HG03280 (cell line): ENCODE results near the gene PLSCR5.

ENCODE experiments used
- ATAC-seq: cut with Tn5 transposase; IDR thresholded peaks from one replicate; pipeline ENCODE4 v1.9.1; 2021; ENCODE audit warnings: mild to moderate bottlenecking, moderate library complexity; ENCODE audit not compliant: unreplicated experiment

The PLSCR5 gene

GRCh38 chr3:146544929-146545528, 60.1 kb downstream of the PLSCR5 start:
- peak; percentile 10 for ATAC-seq

DNA sequence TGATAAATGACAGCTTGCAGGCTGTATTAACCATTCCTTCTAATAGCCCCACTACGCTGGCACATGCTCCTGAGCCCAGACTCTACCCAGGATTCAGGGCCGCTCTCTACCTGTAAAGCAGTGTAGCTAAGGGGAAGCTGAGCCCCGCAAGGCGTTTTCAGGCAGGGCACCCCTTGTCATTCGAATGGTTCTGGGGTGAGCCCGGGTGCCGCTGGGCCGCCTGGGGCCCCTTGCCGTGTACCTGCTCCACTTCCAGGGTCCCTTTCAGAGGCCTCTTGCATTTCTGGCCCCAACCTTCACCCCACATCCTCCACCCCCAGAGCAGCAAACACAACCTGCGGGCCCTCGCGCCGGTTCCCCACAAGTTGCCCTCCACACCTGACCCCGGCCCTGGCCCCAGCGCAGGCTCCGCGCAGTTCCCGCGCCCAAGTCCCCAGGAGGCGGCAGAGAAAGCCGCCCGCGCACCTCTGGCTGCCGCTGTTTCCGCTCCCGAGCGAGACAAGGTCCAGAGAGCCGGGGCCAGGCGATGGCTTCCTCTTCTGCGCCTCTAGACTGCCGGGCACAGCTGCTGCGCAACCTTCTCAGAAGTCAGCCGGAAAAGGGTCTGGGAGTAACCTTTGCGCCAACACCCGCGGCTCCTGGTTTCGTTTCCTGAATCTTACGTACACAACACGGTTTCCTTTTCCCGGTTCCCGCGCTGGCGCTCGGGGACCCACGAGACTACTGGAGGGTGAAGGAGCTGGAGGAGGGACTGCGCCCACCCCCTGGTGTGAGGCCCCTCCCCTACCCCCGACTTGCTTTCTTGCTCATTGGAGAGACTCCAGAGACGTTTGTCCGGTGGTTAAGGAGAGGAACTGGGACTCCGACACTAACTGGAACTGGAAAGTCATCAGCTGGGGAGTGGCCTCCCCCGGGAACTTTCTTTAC, 60.9 kb downstream of the PLSCR5 start, which contains the start of gene PLSCR1:
Gene PLSCR1, minus strand, starts transcription at position 606 of the 927 bp plus-strand sequence. CDS start 8,055 bp downstream, outside the sequence.
- ATAC-seq, result peak; percentile 88

DNA sequence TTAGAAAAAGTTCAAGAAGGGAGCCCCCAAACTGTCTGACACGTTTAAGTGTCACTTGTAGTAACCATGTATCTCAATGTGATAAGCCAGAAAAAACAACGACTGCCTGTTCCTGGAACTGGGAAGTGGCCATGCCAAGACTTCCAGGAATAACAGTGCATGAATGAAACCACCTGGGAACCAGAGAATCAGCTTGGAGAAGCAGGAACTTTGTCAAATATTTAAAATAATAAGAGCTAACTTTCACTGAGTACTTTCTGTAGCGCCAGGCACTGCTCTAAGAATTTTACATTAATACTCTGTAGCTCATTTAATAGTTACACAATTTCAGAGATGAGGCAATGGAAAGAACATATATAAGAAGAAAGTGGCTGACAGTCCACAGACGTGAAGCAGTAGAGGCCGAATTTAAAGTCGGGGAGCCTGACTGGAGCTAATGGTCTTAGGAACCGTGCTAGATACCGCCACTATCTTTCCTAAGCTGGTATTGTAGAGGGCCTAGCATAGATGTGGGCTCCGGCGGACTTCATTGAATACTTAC, 61.6 kb downstream of the PLSCR5 start:
- ATAC-seq, result peak; percentile 11

GRCh38 chr3:146542978-146543377, 62.2 kb downstream of the PLSCR5 start:
- ATAC-seq, result no peak

GRCh38 chr3:146542179-146542578, 63.0 kb downstream of the PLSCR5 start:
- ATAC-seq, result no peak

DNA sequence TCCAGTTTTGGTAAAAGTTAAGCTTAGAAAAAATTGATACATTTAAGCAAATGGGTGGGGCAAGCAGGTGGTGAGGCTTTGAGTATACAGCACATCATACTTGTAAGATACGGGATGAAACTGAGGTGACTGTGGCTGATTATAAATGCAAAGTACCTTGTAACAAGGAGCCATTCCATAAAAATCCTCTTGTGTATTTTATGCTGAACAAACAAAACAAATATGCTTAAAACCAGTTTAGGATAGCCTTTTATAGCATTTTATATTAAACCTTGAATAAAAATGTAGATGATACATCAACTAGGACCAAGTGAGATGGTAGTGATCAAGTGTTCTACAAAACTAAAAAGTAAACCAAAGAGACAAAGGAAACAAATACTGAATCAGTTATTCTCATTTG, 64.2 kb downstream of the PLSCR5 start:
- ATAC-seq, result no peak

DNA sequence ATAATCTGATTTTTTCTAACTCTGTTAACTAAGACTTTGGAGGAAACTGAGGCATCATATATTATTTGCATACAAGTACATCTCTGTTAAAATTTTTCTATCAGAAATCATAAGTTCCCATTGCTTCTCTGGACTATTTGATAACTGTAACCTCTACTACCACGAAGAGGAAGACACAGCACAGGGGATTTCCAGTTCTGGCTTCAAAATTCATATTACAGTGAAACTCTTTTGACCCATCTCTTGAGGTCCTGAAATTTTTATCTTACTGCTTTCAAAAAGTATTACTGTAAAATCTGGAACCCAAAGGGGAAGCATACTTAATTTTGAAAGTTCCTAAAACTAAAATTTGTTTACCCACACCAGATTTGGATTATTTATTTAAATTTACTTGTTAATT, 64.9 kb downstream of the PLSCR5 start:
- no peak for ATAC-seq

- ATAC-seq, result no peak
These were observed 65.8 kb downstream of the PLSCR5 start for GRCh38 chr3:146539315-146539714.

GRCh38 chr3:146537603-146538002, 67.5 kb downstream of the PLSCR5 start:
- no peak for ATAC-seq

GRCh38 chr3:146536681-146537080, 68.5 kb downstream of the PLSCR5 start:
- no peak for ATAC-seq
